Caki2 (cell line): ENCODE results near the gene RPL23. TPM values are rescaled to one million over a fixed set of nuclear protein-coding genes. Genes with fewer than 3 reads are reported as not detected.

Experiments used
- DNase-seq: peaks from one replicate; pipeline ENCODE4 v3.0.0-alpha.2; 2015; ENCODE audit warnings: low read depth
- in situ Hi-C: cut with HindIII; loops from 2 replicates; pipeline ENCODE4 v1.10.0; 2016; ENCODE audit warnings: low sequenced_read_pairs, low pct_unique_long_range_greater_than_20kb, mixed read lengths
- total RNA-seq: library from RNA; depleted of rRNA; stranded (reverse); fragments of >200 nt; shearing (Covaris generic); gene quantifications from 2 replicates; pipeline ENCODE4 v1.2.3, GENCODE V29; 2014; ENCODE audit warnings: low replicate concordance; rRNA removed

The RPL23 gene
- total RNA-seq: 1,156 and 1,210 TPM in 2 replicates

GRCh38 chr17:38853292-38854219 is at the start of gene RPL23:
Gene RPL23 (minus strand): TSS chr17:38853721. CDS start chr17:38853710, 11 bp downstream.
- peak; percentile 96 for DNase-seq
- in situ Hi-C loops: no loop called here

- peak; percentile 99 for DNase-seq
- in situ Hi-C loops: no loop called here
Observed at GRCh38 chr17:38900978-38901656, 47.6 kb upstream of the RPL23 start.

DNA sequence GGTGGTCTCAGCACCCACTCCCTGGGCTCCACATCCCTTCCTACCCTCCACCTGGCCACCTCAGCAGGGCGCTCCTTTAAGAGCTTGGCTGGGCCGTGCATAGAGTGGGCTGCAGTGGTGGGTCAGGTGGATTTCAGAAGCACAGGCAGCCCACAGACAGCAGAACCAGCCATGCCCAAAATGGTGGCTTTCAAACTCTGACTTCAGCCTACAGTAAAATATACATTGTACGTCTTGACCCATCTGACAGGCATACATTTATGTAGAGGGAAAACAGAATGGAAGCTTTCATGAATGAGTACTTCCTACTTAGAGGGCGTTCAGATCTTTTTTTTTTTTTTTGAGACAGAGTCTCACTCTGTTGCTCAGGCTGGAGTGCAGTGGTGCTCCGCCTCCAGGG is 45.9 kb upstream of the RPL23 start:
- in situ Hi-C loops: no loop called here
- DNase-seq: no peak

- in situ Hi-C loops: no loop called here
- DNase-seq: no peak
Observed at GRCh38 chr17:38898812-38899348, 45.4 kb upstream of the RPL23 start.

DNA sequence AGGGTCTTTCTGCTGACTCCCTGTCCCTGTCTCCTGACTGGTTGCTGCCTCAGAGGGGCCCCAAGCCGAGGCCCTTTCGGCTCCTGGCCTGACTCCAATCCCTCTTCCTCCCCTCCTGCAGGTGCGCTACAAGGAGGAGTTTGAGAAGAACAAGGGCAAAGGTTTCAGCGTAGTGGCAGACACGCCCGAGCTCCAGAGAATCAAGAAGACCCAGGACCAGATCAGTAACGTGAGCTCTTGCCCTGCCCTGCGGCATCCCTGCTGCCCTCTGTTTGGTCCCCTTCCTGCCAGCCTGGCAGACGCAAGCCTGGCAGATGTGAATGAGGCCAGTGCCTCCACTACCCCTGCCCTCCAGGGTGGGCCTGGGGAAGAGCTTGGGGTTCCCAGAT is 44.8 kb upstream of the RPL23 start:
- no peak for DNase-seq
- in situ Hi-C loops: no loop called here

GRCh38 chr17:38897671-38898290 is 44.3 kb upstream of the RPL23 start:
- no peak for DNase-seq

DNA sequence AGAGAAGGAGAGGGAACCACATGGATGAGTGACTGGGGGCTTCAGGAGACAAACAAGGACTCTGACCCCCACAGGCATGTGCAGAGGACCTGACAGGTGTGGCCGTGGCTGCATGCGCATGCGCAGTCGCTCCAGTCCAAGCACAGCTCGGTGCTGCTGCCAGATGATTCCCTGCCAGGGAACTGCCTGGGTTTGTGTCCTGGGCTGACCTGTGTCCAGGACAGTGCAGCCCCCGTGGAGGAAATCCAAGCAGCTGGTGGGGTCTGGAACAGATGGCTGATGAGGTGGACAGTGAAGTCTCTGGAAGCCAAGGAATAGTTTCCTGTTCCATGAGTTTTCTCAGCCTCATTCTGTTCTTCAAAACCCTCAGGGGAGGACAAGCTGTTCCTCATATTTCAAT is 43.7 kb upstream of the RPL23 start:
- DNase-seq: no peak
- in situ Hi-C loops: no loop called here

More at GRCh38 chr17:38897671-38898290, 44.3 kb upstream of the RPL23 start:
- in situ Hi-C loops: no loop called here

- no peak for DNase-seq
- in situ Hi-C loops: no loop called here
Observed at GRCh38 chr17:38896346-38896954, 42.9 kb upstream of the RPL23 start.

DNA sequence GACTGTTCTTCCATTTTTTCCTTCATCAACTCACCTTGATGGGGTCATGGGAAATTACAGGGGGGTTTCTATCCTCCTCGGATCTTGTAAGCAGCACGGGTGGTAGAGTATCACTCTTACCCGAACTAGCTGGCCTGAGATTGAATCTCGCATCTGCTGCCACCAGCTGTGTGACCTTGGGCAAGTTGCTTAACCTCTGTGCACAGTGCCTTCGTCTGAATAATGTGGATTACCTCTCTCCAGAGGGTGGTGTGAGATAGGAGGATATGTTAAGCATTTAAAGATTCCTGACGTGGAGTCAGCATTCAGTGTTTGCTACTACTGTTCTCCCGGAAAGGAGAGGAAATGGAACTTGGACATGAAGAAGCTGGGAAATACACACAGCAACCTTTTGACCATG is 40.8 kb upstream of the RPL23 start:
- no peak for DNase-seq
- in situ Hi-C loops: no loop called here

- no peak for DNase-seq
- in situ Hi-C loops: no loop called here
Observed at GRCh38 chr17:38893607-38894006, 40.1 kb upstream of the RPL23 start.

DNA sequence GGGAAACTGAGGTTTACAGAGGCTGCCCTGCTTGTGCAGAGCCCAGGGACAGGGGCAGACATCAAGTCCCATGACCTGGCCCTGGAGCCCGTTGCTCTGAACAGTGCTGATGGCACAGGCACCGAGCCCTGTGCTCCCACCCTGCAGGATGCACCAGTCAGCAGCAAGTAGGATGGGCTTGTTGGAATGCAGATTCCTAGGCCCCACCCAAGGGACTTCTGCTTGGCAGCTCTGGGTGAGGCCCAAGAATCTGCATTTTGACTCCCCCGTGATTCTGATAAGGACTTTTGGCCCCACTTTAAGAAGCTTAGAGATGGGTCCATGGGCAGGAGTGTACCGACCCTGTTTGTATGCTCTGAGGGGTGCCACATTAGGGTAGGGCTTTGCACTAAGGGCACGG is 39.6 kb upstream of the RPL23 start:
- no peak for DNase-seq
- in situ Hi-C loops: no loop called here

- no peak for DNase-seq
- in situ Hi-C loops: no loop called here
Observed at GRCh38 chr17:38892620-38893019, 39.1 kb upstream of the RPL23 start.

GRCh38 chr17:38892083-38892482 is 38.6 kb upstream of the RPL23 start:
- in situ Hi-C loops: no loop called here

GRCh38 chr17:38891441-38891840 is 37.9 kb upstream of the RPL23 start:
- DNase-seq: no peak
- in situ Hi-C loops: no loop called here

More at GRCh38 chr17:38892083-38892482, 38.6 kb upstream of the RPL23 start:
- no peak for DNase-seq

DNA sequence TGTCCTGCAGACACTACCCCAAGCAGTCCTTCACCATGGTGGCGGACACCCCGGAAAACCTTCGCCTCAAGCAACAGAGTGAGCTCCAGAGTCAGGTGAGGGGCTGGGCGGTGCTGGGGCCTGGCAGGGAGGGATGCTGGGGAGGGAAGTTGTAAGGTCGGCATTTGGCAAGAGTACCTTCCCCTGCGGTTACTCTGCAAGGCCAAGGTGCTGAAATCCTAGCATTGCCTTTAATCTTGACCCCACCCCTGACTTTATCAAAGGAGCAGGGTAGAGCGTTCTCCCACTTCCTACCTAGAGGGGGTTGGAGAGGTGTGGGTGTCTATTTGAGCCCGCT is 36.9 kb upstream of the RPL23 start:
- no peak for DNase-seq
- in situ Hi-C loops: no loop called here

- in situ Hi-C loops: no loop called here
- DNase-seq: no peak
Observed at GRCh38 chr17:38889745-38890409, 36.4 kb upstream of the RPL23 start.

GRCh38 chr17:38888842-38889241 is 35.3 kb upstream of the RPL23 start:
- DNase-seq: no peak
- in situ Hi-C loops: no loop called here

GRCh38 chr17:38886643-38887010 is 33.1 kb upstream of the RPL23 start:
- no peak for DNase-seq
- in situ Hi-C loops: no loop called here
